ENCODE results near the gene CACNB1.

The CACNB1 gene

GRCh38 chr17:39213852-39214251 lies 16.4 kb upstream of the CACNB1 start:
- H3K27me3 ChIP-seq (replicated peaks; ENCODE audit: insufficient read depth, low read length) = peaks cover 17% of the 10 kb centered on the region
- H3K4me3 ChIP-seq (ENCODE audit: low read length) = no peak overlapping the region
- no peak for DNase-seq
- TF ChIP-seq CTCF (IDR thresholded peaks at IDR 0.05; ENCODE audit: low read length) (no peak), EZH2 (optimal IDR thresholded peaks at IDR 0.05; ENCODE audit: low read depth, low read length) (no peak), EZH2phosphoT487 (IDR thresholded peaks at IDR 0.05; ENCODE audit: low read length) (no peak)
- no peak overlapping the region for H3K27ac ChIP-seq (ENCODE audit: low read length)
- no peak overlapping the region for H3K4me2 ChIP-seq (ENCODE audit: low read depth, low read length)
- H2AFZ ChIP-seq (ENCODE audit: low read length) = no peak overlapping the region
- H3F3A ChIP-seq (ENCODE audit: insufficient read depth, low read length) = no peaks in the 10 kb centered on the region
- peaks cover 11% of the 10 kb centered on the region for H3K4me1 ChIP-seq (ENCODE audit: low read length)
- H3K9ac ChIP-seq (ENCODE audit: low read length) = no peak overlapping the region
- H3K79me2 ChIP-seq (ENCODE audit: low read length) = no peaks in the 10 kb centered on the region
- H4K20me1 ChIP-seq (ENCODE audit: insufficient read depth, low read length) = no peaks in the 10 kb centered on the region
- H3K9me2 ChIP-seq (replicated peaks; ENCODE audit: insufficient read depth, low read length) = no peaks in the 10 kb centered on the region
- no peaks in the 10 kb centered on the region for H3K9me3 ChIP-seq (replicated peaks; ENCODE audit: insufficient read depth, low read length)
- no peaks in the 10 kb centered on the region for H3K36me3 ChIP-seq (replicated peaks; ENCODE audit: insufficient read depth, low read length)

GRCh38 chr17:39212841-39213480 lies 15.5 kb upstream of the CACNB1 start:
- H3K9me2 ChIP-seq (replicated peaks; ENCODE audit: insufficient read depth, low read length) = no peaks in the 10 kb centered on the region
- H3K9me3 ChIP-seq (replicated peaks; ENCODE audit: insufficient read depth, low read length) = no peaks in the 10 kb centered on the region
- H3K9ac ChIP-seq (ENCODE audit: low read length) = no peak overlapping the region
- no peaks in the 10 kb centered on the region for H3K36me3 ChIP-seq (replicated peaks; ENCODE audit: insufficient read depth, low read length)
- no peak for DNase-seq
- no peak overlapping the region for H2AFZ ChIP-seq (ENCODE audit: low read length)
- H3K79me2 ChIP-seq (ENCODE audit: low read length) = no peaks in the 10 kb centered on the region
- H3K4me1 ChIP-seq (ENCODE audit: low read length) = peaks cover 17% of the 10 kb centered on the region
- TF ChIP-seq EZH2 (optimal IDR thresholded peaks at IDR 0.05; ENCODE audit: low read depth, low read length) = no peak
- no peak for TF ChIP-seq EZH2phosphoT487 (IDR thresholded peaks at IDR 0.05; ENCODE audit: low read length)
- no peak for TF ChIP-seq CTCF (IDR thresholded peaks at IDR 0.05; ENCODE audit: low read length)
- no peak overlapping the region for H3K4me3 ChIP-seq (ENCODE audit: low read length)
- H3F3A ChIP-seq (ENCODE audit: insufficient read depth, low read length) = 0 out of 2 replicates have a peak, but pooled peaks cover 3% of the 10 kb centered on the region
- peaks cover 10% of the 10 kb centered on the region for H3K27me3 ChIP-seq (replicated peaks; ENCODE audit: insufficient read depth, low read length)
- H3K4me2 ChIP-seq (ENCODE audit: low read depth, low read length) = no peak overlapping the region
- H3K27ac ChIP-seq (ENCODE audit: low read length) = no peak overlapping the region
- H4K20me1 ChIP-seq (ENCODE audit: insufficient read depth, low read length) = no peaks in the 10 kb centered on the region

- H3K36me3 ChIP-seq (replicated peaks; ENCODE audit: insufficient read depth, low read length) = no peaks in the 10 kb centered on the region
- no peaks in the 10 kb centered on the region for H3K79me2 ChIP-seq (ENCODE audit: low read length)
- H3F3A ChIP-seq (ENCODE audit: insufficient read depth, low read length) = 0 out of 2 replicates have a peak, but pooled peaks cover 3% of the 10 kb centered on the region
- no peaks in the 10 kb centered on the region for H4K20me1 ChIP-seq (ENCODE audit: insufficient read depth, low read length)
- no peak for DNase-seq
- no peak overlapping the region for H3K9ac ChIP-seq (ENCODE audit: low read length)
- H2AFZ ChIP-seq (ENCODE audit: low read length) = no peak overlapping the region
- no peak overlapping the region for H3K4me2 ChIP-seq (ENCODE audit: low read depth, low read length)
- TF ChIP-seq CTCF (IDR thresholded peaks at IDR 0.05; ENCODE audit: low read length) = no peak
- no peak for TF ChIP-seq EZH2phosphoT487 (IDR thresholded peaks at IDR 0.05; ENCODE audit: low read length)
- TF ChIP-seq EZH2 (optimal IDR thresholded peaks at IDR 0.05; ENCODE audit: low read depth, low read length) = no peak
- no peak overlapping the region for H3K27ac ChIP-seq (ENCODE audit: low read length)
- peaks cover 17% of the 10 kb centered on the region for H3K4me1 ChIP-seq (ENCODE audit: low read length)
- H3K9me2 ChIP-seq (replicated peaks; ENCODE audit: insufficient read depth, low read length) = no peaks in the 10 kb centered on the region
- H3K4me3 ChIP-seq (ENCODE audit: low read length) = no peak overlapping the region
- H3K9me3 ChIP-seq (replicated peaks; ENCODE audit: insufficient read depth, low read length) = no peaks in the 10 kb centered on the region
- peaks cover 10% of the 10 kb centered on the region for H3K27me3 ChIP-seq (replicated peaks; ENCODE audit: insufficient read depth, low read length)
Measured at GRCh38 chr17:39212195-39212810, 14.8 kb upstream of the CACNB1 start.
